Activated effector memory CD4-positive, alpha-beta T cell treated with anti-CD3 and anti-CD28 coated beads, Interleukin-2, amount 50 U/mL, for 16 hours (primary cell): ENCODE measurements around the gene FAM47C.
"Not testable (repeated sequence)": the region's sequence is repeated elsewhere in the genome, so short reads cannot be mapped to it uniquely, and the experiment has no call there.

Experiments
- DNase-seq: peaks from one replicate; pipeline ENCODE4 v3.0.0-alpha.2; 2020

Gene FAM47C

GRCh38 chrX:37008182-37008581 lies at the start of gene FAM47C:
FAM47C (plus strand) TSS chrX:37008366; CDS start chrX:37008411, 45 bp downstream.
- not testable (repeated sequence) for DNase-seq

- no peak for DNase-seq
These were observed 46.6 kb upstream of the FAM47C start for GRCh38 chrX:36961590-36961989.

GRCh38 chrX:36963069-36963808 lies 44.9 kb upstream of the FAM47C start:
- DNase-seq = no peak

GRCh38 chrX:36963852-36964251 lies 44.3 kb upstream of the FAM47C start:
- no peak for DNase-seq

- no peak for DNase-seq
These were observed 34.6 kb upstream of the FAM47C start for GRCh38 chrX:36973575-36973974.

- no peak for DNase-seq
These were observed 33.3 kb upstream of the FAM47C start for GRCh38 chrX:36974911-36975310.

GRCh38 chrX:36978886-36979285 lies 29.3 kb upstream of the FAM47C start:
- DNase-seq = no peak

GRCh38 chrX:36983831-36984230 lies 24.3 kb upstream of the FAM47C start:
- no peak for DNase-seq

GRCh38 chrX:36985416-36986209 lies 22.6 kb upstream of the FAM47C start:
- DNase-seq = not testable (repeated sequence)

GRCh38 chrX:36986231-36986630 lies 21.9 kb upstream of the FAM47C start:
- DNase-seq = no peak

- DNase-seq = not testable (repeated sequence)
These were observed 21.0 kb upstream of the FAM47C start for GRCh38 chrX:36987212-36987611.

GRCh38 chrX:37000140-37000539 lies 8.0 kb upstream of the FAM47C start:
- DNase-seq = no peak

- DNase-seq = no peak
These were observed 2.3 kb downstream of the FAM47C start for GRCh38 chrX:37010496-37010895.

GRCh38 chrX:37034260-37034659 lies 26.1 kb downstream of the FAM47C start:
- DNase-seq = not testable (repeated sequence)

- not testable (repeated sequence) for DNase-seq
These were observed 28.6 kb downstream of the FAM47C start for GRCh38 chrX:37036674-37037220.

GRCh38 chrX:37038814-37039213 lies 30.6 kb downstream of the FAM47C start:
- DNase-seq = not testable (repeated sequence)

GRCh38 chrX:37042956-37043885 lies 35.1 kb downstream of the FAM47C start:
- not testable (repeated sequence) for DNase-seq

- DNase-seq = no peak
These were observed 39.6 kb downstream of the FAM47C start for GRCh38 chrX:37047776-37048175.

- not testable (repeated sequence) for DNase-seq
These were observed 49.4 kb downstream of the FAM47C start for GRCh38 chrX:37057572-37057971.

- DNase-seq = no peak
These were observed 52.8 kb downstream of the FAM47C start for GRCh38 chrX:37060999-37061398.
